Peyer's patch (tissue), 4 donors: ENCODE measurements around the gene EXOC3.

Source experiments
- CTCF ChIP-seq, 6 experiments: fragments of 450-650 bp in 4 of 6; fragments of 200-600 bp in 2 of 6; sonication (generic) in 1 of 6; IDR thresholded peaks; one replicate each; pipeline ENCODE4 v1.5.1; 2017 to 2019; ENCODE audit warnings: antibody characterized with exemption in 6 of 6, mild to moderate bottlenecking in 3 of 6, moderate library complexity in 1 of 6
- POLR2A ChIP-seq, 2 donors: fragments of 450-650 bp; IDR thresholded peaks; one replicate each; pipeline ENCODE4 v1.5.1; 2017; ENCODE audit warnings: antibody characterized with exemption in 2 of 2, mild to moderate bottlenecking in 2 of 2, moderate library complexity in 2 of 2

DNA sequence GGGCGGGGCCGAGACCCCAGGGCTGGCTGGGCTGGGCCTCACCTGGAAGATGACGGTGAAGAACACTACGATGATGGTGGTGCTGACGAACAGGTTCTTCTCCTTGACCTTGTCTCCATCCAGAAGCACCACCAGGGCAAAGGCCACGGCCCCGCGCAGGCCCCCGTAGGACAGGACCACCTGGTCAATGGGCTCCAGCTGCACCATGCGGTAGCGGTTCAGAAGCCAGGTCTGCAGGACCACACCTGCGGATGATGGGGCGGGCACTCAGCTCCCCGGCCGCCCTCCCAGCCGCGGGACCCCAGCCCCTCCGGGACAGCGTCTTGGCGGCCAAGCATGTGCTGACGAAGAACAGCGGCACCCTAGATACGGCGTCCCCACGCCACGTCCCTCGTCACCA is 39.5 kb downstream of the EXOC3 start:
- TF ChIP-seq CTCF (IDR thresholded peaks at IDR 0.05) (no peak), POLR2A (IDR thresholded peaks at IDR 0.05) (no peak)
